C1 segment of cervical spinal cord (tissue), 14 donors: ENCODE measurements around the gene IL18BP.

Experiments
- DNase-seq, 14 donors: peaks; one replicate each; lab custom pipeline; 2025; lab: John Stamatoyannopoulos, UW

Gene IL18BP

GRCh38 chr11:71998649-71999310 is at the start of gene IL18BP:
TSS of gene IL18BP (plus strand) at chr11:71998909. CDS start at chr11:71999985, 1,076 bp downstream.
- DNase-seq: peak in 1 of 14 donors; percentile 27

- DNase-seq: no peak
Observed at GRCh38 chr11:71949034-71949433, 49.7 kb upstream of the IL18BP start.

- no peak for DNase-seq
Observed at GRCh38 chr11:71951741-71952310, 46.9 kb upstream of the IL18BP start.

GRCh38 chr11:71955898-71956456 is 42.7 kb upstream of the IL18BP start:
- DNase-seq: no peak

GRCh38 chr11:71962428-71963038 is 36.2 kb upstream of the IL18BP start:
- DNase-seq: no peak

- DNase-seq: no peak
Observed at GRCh38 chr11:71963468-71963867, 35.2 kb upstream of the IL18BP start.

GRCh38 chr11:71964641-71965040 is 34.1 kb upstream of the IL18BP start:
- no peak for DNase-seq

GRCh38 chr11:71971680-71972079 is 27.0 kb upstream of the IL18BP start:
- no peak for DNase-seq

GRCh38 chr11:71976551-71976950 is 22.2 kb upstream of the IL18BP start:
- no peak for DNase-seq

- no peak for DNase-seq
Observed at GRCh38 chr11:71977090-71977489, 21.6 kb upstream of the IL18BP start.

- peak in 7 of 14 donors; percentile 7 to 43 (median 26) for DNase-seq
Observed at GRCh38 chr11:71977743-71978418, 20.8 kb upstream of the IL18BP start.

- no peak for DNase-seq
Observed at GRCh38 chr11:71979094-71979493, 19.6 kb upstream of the IL18BP start.

- no peak for DNase-seq
Observed at GRCh38 chr11:71979602-71980001, 19.1 kb upstream of the IL18BP start.

- no peak for DNase-seq
Observed at GRCh38 chr11:71986131-71986530, 12.6 kb upstream of the IL18BP start.

- DNase-seq: no peak
Observed at GRCh38 chr11:71987521-71987920, 11.2 kb upstream of the IL18BP start.

GRCh38 chr11:71988050-71988449 is 10.7 kb upstream of the IL18BP start:
- no peak for DNase-seq

GRCh38 chr11:71990701-71991100 is 8.0 kb upstream of the IL18BP start:
- DNase-seq: no peak

GRCh38 chr11:71991494-71991893 is 7.2 kb upstream of the IL18BP start:
- DNase-seq: peak in 1 of 14 donors; percentile 26

GRCh38 chr11:71992136-71992730 is 6.5 kb upstream of the IL18BP start:
- no peak for DNase-seq

- DNase-seq: no peak
Observed at GRCh38 chr11:71994786-71995185, 3.9 kb upstream of the IL18BP start.

- peak in 1 of 14 donors; percentile 25 for DNase-seq
Observed at GRCh38 chr11:71995726-71996291, 2.9 kb upstream of the IL18BP start.
